HuH-7.5 (cell line): Measurements from ENCODE around the gene MIA2.
"Not testable (repeated sequence)": the region's sequence is repeated elsewhere in the genome, so short reads cannot be mapped to it uniquely, and the experiment has no call there.

Experiments used
- DNase-seq: peaks from one replicate; pipeline ENCODE4 v3.0.0; 2011; ENCODE audit warnings: low spot score

Gene MIA2

GRCh38 chr14:39339003-39339402, 105.3 kb downstream of the MIA2 start:
- no peak for DNase-seq

GRCh38 chr14:39341126-39341525, 107.4 kb downstream of the MIA2 start:
- not testable (repeated sequence) for DNase-seq

- no peak for DNase-seq
These were observed 109.1 kb downstream of the MIA2 start for GRCh38 chr14:39342768-39343167.

- no peak for DNase-seq
These were observed 109.9 kb downstream of the MIA2 start for GRCh38 chr14:39343614-39344013.

- no peak for DNase-seq
These were observed 117.2 kb downstream of the MIA2 start for GRCh38 chr14:39350866-39351265.

GRCh38 chr14:39351708-39352107, 118.0 kb downstream of the MIA2 start:
- DNase-seq: no peak

GRCh38 chr14:39359069-39359468, 125.4 kb downstream of the MIA2 start:
- not testable (repeated sequence) for DNase-seq

GRCh38 chr14:39360316-39360715, 126.6 kb downstream of the MIA2 start:
- no peak for DNase-seq

GRCh38 chr14:39361556-39361955, 127.8 kb downstream of the MIA2 start:
- not testable (repeated sequence) for DNase-seq

- no peak for DNase-seq
These were observed 130.8 kb downstream of the MIA2 start for GRCh38 chr14:39364509-39364908.

- no peak for DNase-seq
These were observed 131.6 kb downstream of the MIA2 start for GRCh38 chr14:39365354-39365753.

- no peak for DNase-seq
These were observed 133.0 kb downstream of the MIA2 start for GRCh38 chr14:39366460-39367386.

- DNase-seq: no peak
These were observed 133.7 kb downstream of the MIA2 start for GRCh38 chr14:39367387-39367751.

GRCh38 chr14:39368261-39368959, 134.7 kb downstream of the MIA2 start:
- peak; percentile 22 for DNase-seq

- no peak for DNase-seq
These were observed 135.3 kb downstream of the MIA2 start for GRCh38 chr14:39369029-39369428.

- DNase-seq: no peak
These were observed 136.7 kb downstream of the MIA2 start for GRCh38 chr14:39370415-39370814.

GRCh38 chr14:39372656-39373055, 138.9 kb downstream of the MIA2 start:
- no peak for DNase-seq

- DNase-seq: no peak
These were observed 141.1 kb downstream of the MIA2 start for GRCh38 chr14:39374851-39375250.

GRCh38 chr14:39376667-39377403, 143.1 kb downstream of the MIA2 start:
- no peak for DNase-seq

- DNase-seq: no peak
These were observed 147.7 kb downstream of the MIA2 start for GRCh38 chr14:39381366-39381765.

GRCh38 chr14:39382463-39382862, 148.7 kb downstream of the MIA2 start:
- DNase-seq: no peak

GRCh38 chr14:39383026-39383660, 149.4 kb downstream of the MIA2 start:
- no peak for DNase-seq
